Loucy (cell line): Measurements from ENCODE around the gene CYFIP1.

ENCODE experiments used
- H2AFZ ChIP-seq: fragments of 200-600 bp; sonication (generic); 2 replicates; pipeline ENCODE4 v1.6.0; 2016; ENCODE audit warnings: antibody characterized with exemption, mild to moderate bottlenecking, low read length, moderate library complexity
- H3F3A ChIP-seq: fragments of 200-600 bp; 2 replicates; pipeline ENCODE4 v1.6.0; 2016; ENCODE audit warnings: antibody characterized with exemption, low read depth, mild to moderate bottlenecking
- H3K27me3 ChIP-seq: fragments of 200-600 bp; sonication (generic); 2 replicates; pipeline ENCODE4 v1.6.1; 2014; ENCODE audit warnings: low read length, mild to moderate bottlenecking; ENCODE audit not compliant: insufficient read depth, poor library complexity, severe bottlenecking
- H3K36me3 ChIP-seq: fragments of 200-600 bp; sonication (generic); 2 replicates; pipeline ENCODE4 v1.6.1; 2016; ENCODE audit warnings: low read length; ENCODE audit not compliant: insufficient read depth
- H3K4me1 ChIP-seq: fragments of 200-600 bp; sonication (generic); 2 replicates; pipeline ENCODE4 v1.5.1; 2014; ENCODE audit warnings: low read length, mild to moderate bottlenecking; ENCODE audit not compliant: insufficient read depth, poor library complexity, severe bottlenecking
- H3K4me2 ChIP-seq: fragments of 200-600 bp; sonication (generic); 2 replicates; pipeline ENCODE4 v1.6.0; 2014; ENCODE audit warnings: antibody characterized with exemption, low read length, low read depth, mild to moderate bottlenecking; ENCODE audit not compliant: poor library complexity, severe bottlenecking
- H3K4me3 ChIP-seq: fragments of 200-600 bp; sonication (generic); 2 replicates; pipeline ENCODE4 v1.5.1; 2014; ENCODE audit warnings: low read length, mild to moderate bottlenecking, mixed read lengths; ENCODE audit not compliant: poor library complexity, severe bottlenecking
- H3K79me2 ChIP-seq: fragments of 200-600 bp; sonication (generic); 2 replicates; pipeline ENCODE4 v1.6.1; 2014; ENCODE audit warnings: low read length; ENCODE audit not compliant: insufficient read depth
- H3K9ac ChIP-seq: fragments of 200-600 bp; sonication (generic); 2 replicates; pipeline ENCODE4 v1.6.0; 2014; ENCODE audit warnings: mild to moderate bottlenecking, low read depth, low read length, moderate library complexity; ENCODE audit not compliant: poor library complexity, severe bottlenecking
- H3K9me2 ChIP-seq: fragments of 200-600 bp; sonication (generic); replicated peaks from 2 replicates; pipeline ENCODE4 v1.6.1; 2016; ENCODE audit warnings: low read depth, low read length, mixed read lengths
- H3K9me3 ChIP-seq: fragments of 200-600 bp; sonication (generic); 2 replicates; pipeline ENCODE4 v1.6.1; 2014; ENCODE audit warnings: mild to moderate bottlenecking, antibody characterized with exemption, low read length, low read depth; ENCODE audit not compliant: insufficient read depth
- H4K20me1 ChIP-seq: fragments of 200-600 bp; sonication (generic); 2 replicates; pipeline ENCODE4 v1.6.0; 2014; ENCODE audit warnings: antibody characterized with exemption, low read length, mild to moderate bottlenecking; ENCODE audit not compliant: insufficient read depth, poor library complexity, severe bottlenecking
- CTCF ChIP-seq: fragments of 200-600 bp; sonication (generic); conservative IDR thresholded peaks from 2 replicates; pipeline ENCODE4 v1.5.1; 2014; ENCODE audit warnings: mild to moderate bottlenecking, antibody characterized with exemption, low read length
- EZH2phosphoT487 ChIP-seq: fragments of 200-600 bp; IDR thresholded peaks from 2 replicates; pipeline ENCODE4 v1.6.1; 2018; ENCODE audit warnings: antibody characterized with exemption, mild to moderate bottlenecking, moderate library complexity, borderline replicate concordance

CYFIP1 gene

GRCh38 chr15:22877607-22878006, 102.6 kb downstream of the CYFIP1 start:
- Histone ChIP-seq H3K4me2 (no peak overlapping the region), H3K4me1 (no peaks in the 10 kb centered on the region), H3K79me2 (no peaks in the 10 kb centered on the region), H3K27me3 (no peaks in the 10 kb centered on the region), H3K36me3 (peaks cover 3% of the 10 kb centered on the region; the same call in 1 of the 2 replicates), H3K4me3 (no peak overlapping the region), H2AFZ (no peak overlapping the region), H3K9me2 (no peaks in the 10 kb centered on the region), H3K9ac (no peak overlapping the region), H4K20me1 (no peaks in the 10 kb centered on the region), H3K9me3 (no peaks in the 10 kb centered on the region), H3F3A (no peaks in the 10 kb centered on the region)
- no peak for TF ChIP-seq EZH2phosphoT487
- no peak for TF ChIP-seq CTCF

GRCh38 chr15:22877117-22877516, 103.1 kb downstream of the CYFIP1 start:
- no peak overlapping the region for H3K4me3 ChIP-seq
- no peaks in the 10 kb centered on the region for H3F3A ChIP-seq
- H3K4me2 ChIP-seq: no peak overlapping the region
- no peak for TF ChIP-seq EZH2phosphoT487
- no peak for TF ChIP-seq CTCF
- H4K20me1 ChIP-seq: no peaks in the 10 kb centered on the region
- no peak overlapping the region for H2AFZ ChIP-seq
- no peaks in the 10 kb centered on the region for H3K27me3 ChIP-seq
- H3K36me3 ChIP-seq: peaks cover 3% of the 10 kb centered on the region; the same call in 1 of the 2 replicates
- no peaks in the 10 kb centered on the region for H3K9me3 ChIP-seq
- H3K4me1 ChIP-seq: no peaks in the 10 kb centered on the region
- no peaks in the 10 kb centered on the region for H3K79me2 ChIP-seq
- no peak overlapping the region for H3K9ac ChIP-seq
- H3K9me2 ChIP-seq: no peaks in the 10 kb centered on the region

- TF ChIP-seq CTCF (no peak), EZH2phosphoT487 (no peak)
- no peaks in the 10 kb centered on the region for H3K27me3 ChIP-seq
- no peak overlapping the region for H2AFZ ChIP-seq
- H3K36me3 ChIP-seq: peaks cover 15% of the 10 kb centered on the region; the same call in 1 of the 2 replicates
- no peaks in the 10 kb centered on the region for H3K4me1 ChIP-seq
- H3K9ac ChIP-seq: no peak overlapping the region
- H3K4me2 ChIP-seq: no peak overlapping the region
- no peak overlapping the region for H3K4me3 ChIP-seq
- no peaks in the 10 kb centered on the region for H3K9me3 ChIP-seq
- H4K20me1 ChIP-seq: no peaks in the 10 kb centered on the region
- no peaks in the 10 kb centered on the region for H3K79me2 ChIP-seq
- H3F3A ChIP-seq: no peaks in the 10 kb centered on the region
- H3K9me2 ChIP-seq: no peaks in the 10 kb centered on the region
Measured at GRCh38 chr15:22874966-22875365, 105.2 kb downstream of the CYFIP1 start.
